ENCODE measurements around the gene NSL1.
A peak's percentile ranks its signal among the peaks of the same experiment; 100 is the strongest.

Gene NSL1

GRCh38 chr1:212762234-212762633 lies 29.3 kb downstream of the NSL1 start:
- no peak for DNase-seq (ENCODE audit: low read depth)
- no peak for TF ChIP-seq CTCF (IDR thresholded peaks at IDR 0.05; ENCODE audit: insufficient read depth, low read depth, low read length, missing control alignments)
- no peak overlapping the region for H3K4me3 ChIP-seq (ENCODE audit: low read depth, low read length)

- peak; percentile 72 for TF ChIP-seq CTCF (IDR thresholded peaks at IDR 0.05; ENCODE audit: insufficient read depth, low read depth, low read length, missing control alignments)
- no peak overlapping the region for H3K4me3 ChIP-seq (ENCODE audit: low read depth, low read length)
- peak; percentile 70 for DNase-seq (ENCODE audit: low read depth)
These were observed 31.3 kb downstream of the NSL1 start for GRCh38 chr1:212760126-212760823.

- no peak overlapping the region for H3K4me3 ChIP-seq (ENCODE audit: low read depth, low read length)
- TF ChIP-seq CTCF (IDR thresholded peaks at IDR 0.05; ENCODE audit: insufficient read depth, low read depth, low read length, missing control alignments): no peak
These were observed 31.9 kb downstream of the NSL1 start for GRCh38 chr1:212759683-212760082.

GRCh38 chr1:212754680-212755079 lies 36.9 kb downstream of the NSL1 start:
- no peak overlapping the region for H3K4me3 ChIP-seq (ENCODE audit: low read depth, low read length)
- DNase-seq (ENCODE audit: low read depth): no peak
- no peak for TF ChIP-seq CTCF (IDR thresholded peaks at IDR 0.05; ENCODE audit: insufficient read depth, low read depth, low read length, missing control alignments)

More at GRCh38 chr1:212759683-212760082, 31.9 kb downstream of the NSL1 start:
- no peak for DNase-seq (ENCODE audit: low read depth)

- no peak overlapping the region for H3K4me3 ChIP-seq (ENCODE audit: low read depth, low read length)
- TF ChIP-seq CTCF (IDR thresholded peaks at IDR 0.05; ENCODE audit: insufficient read depth, low read depth, low read length, missing control alignments): no peak
- peak; percentile 72 for DNase-seq (ENCODE audit: low read depth)
These were observed 37.4 kb downstream of the NSL1 start for GRCh38 chr1:212754193-212754592.

- TF ChIP-seq CTCF (IDR thresholded peaks at IDR 0.05; ENCODE audit: insufficient read depth, low read depth, low read length, missing control alignments): no peak
- no peak for DNase-seq (ENCODE audit: low read depth)
- 0 out of 2 replicates have a peak overlapping the region, but pooled peaks have one; percentile 9 for H3K4me3 ChIP-seq (ENCODE audit: low read depth, low read length)
These were observed 37.8 kb downstream of the NSL1 start for GRCh38 chr1:212753749-212754148.

Data from GM12865 (cell line).